GM12873 (cell line): Measurements from ENCODE around the gene LRP5.

Experiments used
- CTCF ChIP-seq: IDR thresholded peaks from 2 replicates; pipeline ENCODE4 v1.5.1; 2012; ENCODE audit warnings: low read depth, mild to moderate bottlenecking, moderate library complexity, low read length, control low read depth; ENCODE audit not compliant: insufficient read depth; ENCODE audit errors: missing control alignments

LRP5 gene

GRCh38 chr11:68488623-68489022 lies 176.2 kb downstream of the LRP5 start:
- no peak for TF ChIP-seq CTCF

- TF ChIP-seq CTCF: no peak
These were observed 182.9 kb downstream of the LRP5 start for GRCh38 chr11:68495220-68495729.

GRCh38 chr11:68495872-68496271 lies 183.5 kb downstream of the LRP5 start:
- TF ChIP-seq CTCF: no peak

- TF ChIP-seq CTCF: no peak
These were observed 185.4 kb downstream of the LRP5 start for GRCh38 chr11:68497761-68498160.

- no peak for TF ChIP-seq CTCF
These were observed 185.9 kb downstream of the LRP5 start for GRCh38 chr11:68498321-68498720.
